DND-41 (cell line): ENCODE data around the gene GAPT.

Experiments
- ATAC-seq: fragments of 200-7000 bp; cut with Tn5 transposase; 3 replicates; pipeline ENCODE4 v1.9.1; 2021; ENCODE audit warnings: low read depth; ENCODE audit not compliant: insufficient read depth
- DNase-seq: peaks from one replicate; pipeline ENCODE4 v3.0.0-alpha.2; 2020
- H2AFZ ChIP-seq: 2 replicates; pipeline ENCODE4 v1.6.0; 2012; ENCODE audit warnings: low read depth, low read length
- H3K27ac ChIP-seq: 2 replicates; pipeline ENCODE4 v1.5.1; 2012; ENCODE audit warnings: low read length, inconsistent platforms
- H3K27me3 ChIP-seq: fragments of 200-600 bp; sonication (generic); 2 replicates; pipeline ENCODE4 v1.6.0; 2012; ENCODE audit warnings: low read length, mild to moderate bottlenecking, inconsistent platforms; ENCODE audit not compliant: insufficient read depth, poor library complexity
- H3K36me3 ChIP-seq: 2 replicates; pipeline ENCODE4 v1.5.1; 2012; ENCODE audit warnings: low read length, inconsistent platforms; ENCODE audit not compliant: insufficient read depth
- H3K4me1 ChIP-seq: 2 replicates; pipeline ENCODE4 v1.5.1; 2012; ENCODE audit warnings: mild to moderate bottlenecking, low read length; ENCODE audit not compliant: insufficient read depth
- H3K4me2 ChIP-seq: 2 replicates; pipeline ENCODE4 v1.6.0; 2012; ENCODE audit warnings: mild to moderate bottlenecking, moderate library complexity, low read length, inconsistent platforms; ENCODE audit not compliant: insufficient read depth
- H3K4me3 ChIP-seq, 2 experiments: fragments of 200-600 bp in 1 of 2; shearing (Covaris generic) in 1 of 2; 2 replicates each; pipeline ENCODE4 v1.5.1; 2012 to 2016; ENCODE audit warnings: inconsistent platforms in 2 of 2, low read length in 2 of 2, mild to moderate bottlenecking in 2 of 2, low read depth in 1 of 2, moderate library complexity in 1 of 2
- H3K79me2 ChIP-seq: 2 replicates; pipeline ENCODE4 v1.6.0; 2012; ENCODE audit warnings: low read length, inconsistent platforms; ENCODE audit not compliant: insufficient read depth
- H3K9ac ChIP-seq: 2 replicates; pipeline ENCODE4 v1.6.0; 2012; ENCODE audit warnings: low read depth, mild to moderate bottlenecking, inconsistent platforms, low read length, moderate library complexity
- H3K9me3 ChIP-seq: 2 replicates; pipeline ENCODE4 v1.5.1; 2012; ENCODE audit warnings: low read length, moderate library complexity, mild to moderate bottlenecking, inconsistent platforms; ENCODE audit not compliant: insufficient read depth, severe bottlenecking
- H4K20me1 ChIP-seq: 2 replicates; pipeline ENCODE4 v1.6.0; 2012; ENCODE audit warnings: low read length; ENCODE audit not compliant: insufficient read depth
- EZH2 ChIP-seq: IDR thresholded peaks from 3 replicates; pipeline ENCODE4 v1.6.1; 2012; ENCODE audit warnings: borderline replicate concordance, low read depth, mild to moderate bottlenecking, moderate library complexity, low read length, inconsistent platforms; ENCODE audit not compliant: severe bottlenecking
- TF ChIP-seq, protein P1 (sequence below): IDR thresholded peaks from 2 replicates; pipeline ENCODE4 v1.5.1; 2012; ENCODE audit warnings: borderline replicate concordance, low read length, moderate library complexity, mild to moderate bottlenecking; ENCODE audit not compliant: poor library complexity, severe bottlenecking; ENCODE audit errors: extremely low read depth

Gene GAPT

DNA sequence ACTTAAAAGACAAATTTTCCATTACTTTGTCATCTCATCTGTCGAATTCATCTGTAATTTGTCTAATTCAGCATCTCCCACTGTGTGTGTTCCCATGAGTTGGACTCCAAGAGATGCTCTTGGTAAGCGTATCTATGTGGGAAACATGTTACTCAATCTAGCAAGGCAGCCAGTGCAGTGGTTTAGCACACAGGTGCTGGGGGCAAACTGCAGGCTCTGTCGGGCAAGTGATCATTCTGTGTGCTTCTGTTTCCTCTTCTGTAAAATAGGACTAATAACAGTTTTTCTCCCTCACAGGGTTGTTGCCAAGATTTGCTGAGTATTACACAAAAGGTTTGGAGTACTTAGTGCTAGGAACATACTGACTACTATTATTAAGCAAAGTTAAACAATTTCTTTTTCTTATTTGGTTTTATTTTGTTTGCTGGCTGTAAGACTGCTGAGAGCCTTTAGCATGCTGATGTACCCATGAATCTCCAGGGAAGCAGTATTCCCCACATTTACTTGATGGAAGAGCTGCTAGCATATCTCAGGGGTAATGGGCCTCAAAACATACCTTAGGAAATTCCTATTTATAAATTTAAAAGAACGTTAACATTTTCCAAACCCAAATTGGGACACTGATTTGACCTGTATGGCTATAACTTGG is 709 bp upstream of the GAPT start:
- DNase-seq (no peak), ATAC-seq (no peak)
- Histone ChIP-seq H3K27me3 (peaks cover 13% of the 10 kb centered on the region), H3K27ac (no peak overlapping the region), H3K4me1 (no peaks in the 10 kb centered on the region), H3K36me3 (no peaks in the 10 kb centered on the region), H3K9me3 (no peaks in the 10 kb centered on the region), H3K79me2 (no peaks in the 10 kb centered on the region), H3K9ac (no peak overlapping the region), H3K4me3 (no peak overlapping the region), H4K20me1 (no peaks in the 10 kb centered on the region), H2AFZ (no peak overlapping the region), H3K4me2 (no peak overlapping the region)
- TF ChIP-seq, protein P1, sequence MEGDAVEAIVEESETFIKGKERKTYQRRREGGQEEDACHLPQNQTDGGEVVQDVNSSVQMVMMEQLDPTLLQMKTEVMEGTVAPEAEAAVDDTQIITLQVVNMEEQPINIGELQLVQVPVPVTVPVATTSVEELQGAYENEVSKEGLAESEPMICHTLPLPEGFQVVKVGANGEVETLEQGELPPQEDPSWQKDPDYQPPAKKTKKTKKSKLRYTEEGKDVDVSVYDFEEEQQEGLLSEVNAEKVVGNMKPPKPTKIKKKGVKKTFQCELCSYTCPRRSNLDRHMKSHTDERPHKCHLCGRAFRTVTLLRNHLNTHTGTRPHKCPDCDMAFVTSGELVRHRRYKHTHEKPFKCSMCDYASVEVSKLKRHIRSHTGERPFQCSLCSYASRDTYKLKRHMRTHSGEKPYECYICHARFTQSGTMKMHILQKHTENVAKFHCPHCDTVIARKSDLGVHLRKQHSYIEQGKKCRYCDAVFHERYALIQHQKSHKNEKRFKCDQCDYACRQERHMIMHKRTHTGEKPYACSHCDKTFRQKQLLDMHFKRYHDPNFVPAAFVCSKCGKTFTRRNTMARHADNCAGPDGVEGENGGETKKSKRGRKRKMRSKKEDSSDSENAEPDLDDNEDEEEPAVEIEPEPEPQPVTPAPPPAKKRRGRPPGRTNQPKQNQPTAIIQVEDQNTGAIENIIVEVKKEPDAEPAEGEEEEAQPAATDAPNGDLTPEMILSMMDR: no peak
- TF ChIP-seq EZH2: no peak

DNA sequence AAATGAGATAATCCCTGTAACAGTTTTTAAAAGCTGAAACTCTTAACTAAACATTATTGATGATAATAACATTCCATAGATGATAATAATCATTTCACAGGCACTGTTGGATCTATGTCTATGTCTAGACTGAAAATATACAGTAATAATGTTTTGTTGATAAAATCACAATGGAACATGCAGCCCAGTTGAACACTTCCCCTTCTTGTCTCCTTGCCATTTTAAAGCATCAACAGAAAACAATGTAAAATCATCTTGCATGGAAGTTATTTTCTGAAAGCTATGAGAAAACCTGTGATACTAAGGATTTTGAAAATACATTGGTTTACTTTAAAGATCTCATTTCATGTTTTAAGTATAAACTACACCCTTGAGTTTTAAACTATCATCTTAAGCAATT is 1.9 kb downstream of the GAPT start:
- Histone ChIP-seq H3K4me2 (no peak overlapping the region), H3K27ac (no peak overlapping the region), H3K9ac (no peak overlapping the region), H3K36me3 (no peaks in the 10 kb centered on the region), H3K79me2 (no peaks in the 10 kb centered on the region), H3K27me3 (peaks cover 13% of the 10 kb centered on the region), H4K20me1 (no peaks in the 10 kb centered on the region), H2AFZ (no peak overlapping the region), H3K4me3 (no peak overlapping the region), H3K9me3 (no peaks in the 10 kb centered on the region), H3K4me1 (no peaks in the 10 kb centered on the region)
- ATAC-seq (no peak), DNase-seq (no peak)
- TF ChIP-seq, protein P1: no peak
- TF ChIP-seq EZH2: no peak

DNA sequence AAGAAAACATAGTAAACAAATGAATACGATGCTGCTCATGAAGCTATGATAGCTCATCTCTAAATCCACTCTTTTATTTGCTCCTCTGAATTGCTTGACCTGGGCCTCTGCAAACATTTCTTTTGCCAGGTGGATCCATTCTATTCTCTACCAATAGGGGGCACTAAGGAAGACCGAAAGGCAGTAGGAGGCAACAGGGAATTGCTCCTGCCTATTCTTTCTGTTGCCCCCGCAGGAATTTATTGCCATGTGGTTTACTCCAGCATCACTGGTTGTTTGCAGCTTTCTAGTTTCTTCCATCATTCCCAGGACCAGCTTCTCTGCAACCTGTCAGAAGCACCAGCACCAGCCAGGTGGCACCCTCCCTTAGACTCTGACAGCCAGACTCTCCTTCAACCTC is 5.3 kb downstream of the GAPT start:
- H3K9ac ChIP-seq: no peak overlapping the region
- no peak for TF ChIP-seq EZH2
- TF ChIP-seq, protein P1: peak; percentile 42
- no peaks in the 10 kb centered on the region for H3K9me3 ChIP-seq
- no peaks in the 10 kb centered on the region for H4K20me1 ChIP-seq
- H3K27ac ChIP-seq: no peak overlapping the region
- H3K36me3 ChIP-seq: no peaks in the 10 kb centered on the region
- ATAC-seq (no peak), DNase-seq (no peak)
- no peak overlapping the region for H3K4me2 ChIP-seq
- H3K4me1 ChIP-seq: no peaks in the 10 kb centered on the region
- H3K79me2 ChIP-seq: no peaks in the 10 kb centered on the region
- no peaks in the 10 kb centered on the region for H3K27me3 ChIP-seq
- no peak overlapping the region for H3K4me3 ChIP-seq
- no peak overlapping the region for H2AFZ ChIP-seq

DNA sequence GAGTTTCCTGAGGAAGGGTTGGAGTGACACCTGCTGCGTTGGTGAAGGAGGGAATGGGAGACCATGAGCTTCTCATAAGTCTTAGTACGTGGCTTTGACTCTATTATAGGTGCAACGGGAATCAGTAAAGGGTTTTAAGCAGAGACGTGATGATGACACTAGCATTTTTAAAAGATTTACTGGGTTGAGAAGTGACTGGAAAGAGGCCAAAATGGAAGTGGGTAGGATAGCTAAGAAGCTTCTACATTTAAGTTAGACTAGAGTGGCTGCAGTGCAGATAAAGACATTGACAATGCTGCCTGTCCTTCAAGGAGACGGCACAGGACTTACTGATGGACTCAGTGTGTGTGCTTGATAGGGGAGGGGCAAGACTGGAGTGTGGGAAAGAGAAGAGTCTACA is 6.2 kb downstream of the GAPT start:
- ATAC-seq (no peak), DNase-seq (no peak)
- H4K20me1 ChIP-seq: no peaks in the 10 kb centered on the region
- H3K36me3 ChIP-seq: no peaks in the 10 kb centered on the region
- H3K9me3 ChIP-seq: no peaks in the 10 kb centered on the region
- H3K79me2 ChIP-seq: no peaks in the 10 kb centered on the region
- no peak overlapping the region for H3K4me2 ChIP-seq
- H3K27ac ChIP-seq: no peak overlapping the region
- H2AFZ ChIP-seq: no peak overlapping the region
- H3K4me1 ChIP-seq: no peaks in the 10 kb centered on the region
- H3K9ac ChIP-seq: no peak overlapping the region
- no peak for TF ChIP-seq EZH2
- TF ChIP-seq, protein P1: no peak
- no peak overlapping the region for H3K4me3 ChIP-seq
- H3K27me3 ChIP-seq: no peaks in the 10 kb centered on the region
